Dendritic cell treated with granulocyte-macrophage colony-stimulating factor and Interleukin-4, amounts not matched to agents 40 ng/mL and 50 ng/mL, for 4 days (primary cell): ENCODE results near the gene NPTXR.
A peak's percentile ranks its signal among the peaks of the same experiment; 100 is the strongest.

Experiments used
- H3K27ac Mint-ChIP-seq: one replicate; pipeline ENCODE4 v1.8.0; 2022; ENCODE audit warnings: mild to moderate bottlenecking, mixed read lengths
- H3K27me3 Mint-ChIP-seq: one replicate; pipeline ENCODE4 v1.8.0; 2022; ENCODE audit warnings: mild to moderate bottlenecking, mixed read lengths
- H3K36me3 Mint-ChIP-seq: one replicate; pipeline ENCODE4 v1.8.0; 2022; ENCODE audit warnings: low read depth, mixed read lengths
- H3K4me1 Mint-ChIP-seq: one replicate; pipeline ENCODE4 v1.8.0; 2022; ENCODE audit warnings: low read depth, mixed read lengths
- H3K4me3 Mint-ChIP-seq: one replicate; pipeline ENCODE4 v1.8.0; 2022; ENCODE audit warnings: mild to moderate bottlenecking, moderate library complexity, mixed read lengths
- H3K9me3 Mint-ChIP-seq: one replicate; pipeline ENCODE4 v1.8.0; 2022; ENCODE audit warnings: mixed read lengths
- intact Hi-C: fragments of 100-400 bp; cut with micrococcal nuclease; formaldehyde crosslinking; loops from one replicate; pipeline ENCODE4 v1.15.0; 2022

Gene NPTXR

DNA sequence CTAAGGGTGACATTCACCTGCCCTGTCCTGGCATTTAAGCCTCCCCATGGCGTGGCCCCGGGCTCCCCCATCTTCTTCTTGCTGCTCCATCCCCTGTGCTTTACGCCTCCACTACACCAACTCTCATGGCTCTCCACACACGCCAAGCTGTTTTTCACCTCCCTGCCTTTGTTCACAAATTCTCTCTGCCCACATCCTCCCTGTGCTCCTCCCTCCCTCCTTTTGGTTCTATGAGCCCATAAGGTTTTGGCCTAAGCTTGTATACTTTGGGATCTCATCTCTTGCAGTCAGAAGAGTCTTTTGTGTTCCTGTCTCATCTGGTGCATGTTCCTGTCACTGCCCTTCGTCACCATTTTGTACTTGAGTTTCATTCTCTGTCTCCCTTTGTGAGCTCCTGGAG is 45.3 kb downstream of the NPTXR start:
- no peak overlapping the region for H3K27ac Mint-ChIP-seq
- H3K27me3 Mint-ChIP-seq, result peaks cover 56% of the 10 kb centered on the region
- no peak overlapping the region for H3K4me3 Mint-ChIP-seq

DNA sequence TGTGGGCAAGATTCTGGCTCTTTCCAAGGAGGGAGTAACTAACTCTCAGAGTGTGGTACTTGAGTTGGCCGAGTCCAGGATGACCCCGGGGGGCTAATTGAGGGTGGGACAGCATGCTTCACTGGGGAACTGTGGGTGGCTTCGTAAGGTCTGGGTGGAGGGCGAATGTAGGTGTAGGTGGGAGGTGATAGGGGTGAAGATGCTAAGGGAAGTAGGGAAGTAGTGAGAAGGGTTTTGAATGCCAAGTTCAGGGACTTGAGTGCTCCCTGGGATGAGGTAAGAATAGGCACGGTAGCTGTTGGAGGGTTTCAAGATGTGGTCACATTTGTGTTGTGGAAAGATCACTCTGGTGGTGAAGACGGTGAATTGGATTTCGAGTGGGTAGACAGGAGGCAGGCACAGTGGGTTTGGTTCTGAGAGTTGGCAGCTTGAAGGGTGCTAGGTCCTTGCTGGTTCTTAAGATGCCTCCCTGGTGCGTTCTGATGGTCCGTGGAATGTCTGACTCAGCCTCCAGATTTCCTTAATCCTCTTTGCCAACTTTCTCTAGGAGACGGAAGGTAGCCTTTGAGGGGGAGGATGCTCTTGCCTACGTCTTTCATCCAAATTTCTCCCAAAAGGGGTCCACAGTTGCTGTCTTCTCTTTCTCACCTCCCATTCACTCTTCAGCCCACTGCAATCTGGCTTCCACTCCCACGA is 47.4 kb downstream of the NPTXR start:
- Mint-ChIP-seq H3K9me3 (no peaks in the 10 kb centered on the region), H3K27me3 (peaks cover 41% of the 10 kb centered on the region), H3K4me1 (peaks cover 5% of the 10 kb centered on the region), H3K36me3 (no peaks in the 10 kb centered on the region), H3K4me3 (no peak overlapping the region), H3K27ac (no peak overlapping the region)
- intact Hi-C loops, result no loop called here

More for the DNA sequence above, 45.3 kb downstream of the NPTXR start:
- H3K4me1 Mint-ChIP-seq, result no peaks in the 10 kb centered on the region
- no peaks in the 10 kb centered on the region for H3K36me3 Mint-ChIP-seq
- intact Hi-C loops, result no loop called here
- H3K9me3 Mint-ChIP-seq, result no peaks in the 10 kb centered on the region

DNA sequence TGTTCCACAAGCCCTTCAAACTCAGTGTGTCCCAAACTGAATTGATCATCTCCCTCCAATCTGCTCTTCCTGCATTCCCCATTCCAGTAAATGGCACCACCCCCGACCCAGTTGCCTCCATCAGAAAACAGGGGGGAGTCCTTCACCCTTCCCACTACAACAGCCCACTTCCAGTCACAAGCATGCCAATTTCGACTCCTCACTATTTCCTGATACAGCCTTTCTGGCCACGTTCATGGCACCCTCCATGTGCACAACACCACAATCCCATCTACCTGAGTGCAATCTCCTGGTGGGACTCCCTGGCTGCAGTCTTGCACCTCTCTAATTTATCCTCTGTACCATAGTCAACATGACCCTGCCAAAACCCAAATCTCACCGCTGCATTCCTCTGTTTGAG is 48.3 kb downstream of the NPTXR start:
- Mint-ChIP-seq H3K36me3 (no peaks in the 10 kb centered on the region), H3K27ac (no peak overlapping the region), H3K4me3 (no peak overlapping the region), H3K4me1 (peaks cover 5% of the 10 kb centered on the region), H3K9me3 (no peaks in the 10 kb centered on the region), H3K27me3 (peaks cover 33% of the 10 kb centered on the region)
- intact Hi-C loops, result no loop called here

DNA sequence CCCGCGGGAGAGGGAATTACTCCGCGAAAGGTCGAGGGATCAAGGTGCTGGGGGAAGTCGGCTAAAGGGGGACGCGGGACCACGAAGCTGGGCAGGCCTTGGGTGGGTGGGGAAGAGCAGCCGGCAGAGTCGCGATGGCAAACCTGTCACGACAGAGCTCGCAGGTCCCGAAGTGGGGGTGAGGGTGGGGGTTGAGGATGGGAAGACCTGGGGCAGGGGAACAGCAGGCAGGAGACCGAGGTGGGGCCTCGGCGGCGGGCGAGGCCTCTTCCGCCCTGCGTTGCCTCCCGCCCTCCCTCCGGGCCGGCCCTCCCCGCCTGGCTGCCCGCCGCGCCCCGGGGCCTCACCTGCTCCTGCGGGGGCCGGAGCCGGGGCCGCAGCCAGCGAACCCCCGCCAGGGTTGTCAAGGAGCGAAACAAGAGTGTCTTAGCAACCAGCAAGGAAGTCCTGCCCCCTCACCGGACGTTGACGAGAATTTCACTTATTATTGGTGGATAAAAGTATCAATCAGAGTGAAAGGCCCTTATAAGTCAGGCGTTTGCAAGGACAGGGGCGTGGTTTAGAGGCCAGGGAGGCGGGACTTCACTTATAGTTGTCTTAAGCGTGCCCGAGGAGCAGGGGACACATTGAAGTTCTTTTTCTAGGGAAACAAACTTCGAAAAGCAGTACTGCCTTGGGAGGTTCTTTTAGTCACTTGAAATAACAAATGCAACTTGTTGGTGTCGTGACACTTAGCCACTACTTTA is 49.9 kb downstream of the NPTXR start, which contains the start of gene DNAL4:
DNAL4 (minus strand) TSS at position 423 of the 746 bp plus-strand sequence. CDS start 11,412 bp downstream, outside the sequence.
- no peaks in the 10 kb centered on the region for H3K9me3 Mint-ChIP-seq
- peaks cover 5% of the 10 kb centered on the region for H3K4me1 Mint-ChIP-seq
- peak within 1 kb of the TSS; percentile 71 for H3K4me3 Mint-ChIP-seq
- peaks cover 30% of the 10 kb centered on the region for H3K27me3 Mint-ChIP-seq
- peak within 1 kb of the TSS; percentile 57 for H3K27ac Mint-ChIP-seq
- intact Hi-C loops, result no loop called here
- no peaks in the 10 kb centered on the region for H3K36me3 Mint-ChIP-seq

DNA sequence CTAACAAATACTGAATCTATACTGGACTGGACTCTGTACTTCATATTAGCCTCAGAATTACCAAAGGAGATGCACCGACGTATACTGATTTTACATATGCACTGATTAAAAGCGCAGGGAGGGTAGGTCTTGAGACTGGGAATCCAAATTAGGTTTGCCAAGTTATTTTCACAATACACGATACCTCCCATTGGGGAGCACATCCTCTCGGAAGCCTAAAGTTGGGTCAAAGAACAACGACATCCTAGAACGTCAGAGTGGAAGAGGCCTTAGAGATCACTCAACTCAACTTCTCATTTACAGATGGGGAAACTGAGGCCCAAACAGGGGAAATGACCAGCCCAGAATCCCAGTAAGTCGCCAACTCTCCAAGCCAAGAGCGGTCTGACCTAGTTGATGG is 50.5 kb downstream of the NPTXR start:
- Mint-ChIP-seq H3K27ac (peak overlapping the region; percentile 57), H3K4me3 (peak overlapping the region; percentile 71), H3K36me3 (no peaks in the 10 kb centered on the region), H3K27me3 (peaks cover 25% of the 10 kb centered on the region), H3K4me1 (peaks cover 5% of the 10 kb centered on the region), H3K9me3 (no peaks in the 10 kb centered on the region)
- intact Hi-C loops, result no loop called here

DNA sequence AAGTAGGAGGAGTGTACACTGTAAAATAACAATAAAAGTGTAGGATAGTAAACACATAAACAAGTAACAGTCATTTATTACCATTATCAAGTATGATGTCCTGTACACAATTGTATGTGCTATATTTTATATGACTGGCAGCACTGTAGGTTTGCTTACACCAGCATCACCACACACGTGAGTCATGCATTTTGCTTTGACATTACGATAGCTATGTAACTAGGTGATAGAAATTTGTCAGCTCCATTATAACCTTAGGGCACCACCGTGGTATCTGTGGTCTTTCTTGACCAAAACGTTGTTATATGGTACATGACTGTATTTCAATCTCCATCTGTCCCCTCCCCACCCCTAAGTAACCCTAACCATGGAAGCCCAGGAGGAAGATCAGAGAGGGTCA is 51.0 kb downstream of the NPTXR start:
- Mint-ChIP-seq H3K4me3 (peak overlapping the region; percentile 71), H3K27ac (no peak overlapping the region), H3K36me3 (no peaks in the 10 kb centered on the region), H3K4me1 (peaks cover 10% of the 10 kb centered on the region), H3K27me3 (peaks cover 20% of the 10 kb centered on the region), H3K9me3 (no peaks in the 10 kb centered on the region)
- intact Hi-C loops, result no loop called here

DNA sequence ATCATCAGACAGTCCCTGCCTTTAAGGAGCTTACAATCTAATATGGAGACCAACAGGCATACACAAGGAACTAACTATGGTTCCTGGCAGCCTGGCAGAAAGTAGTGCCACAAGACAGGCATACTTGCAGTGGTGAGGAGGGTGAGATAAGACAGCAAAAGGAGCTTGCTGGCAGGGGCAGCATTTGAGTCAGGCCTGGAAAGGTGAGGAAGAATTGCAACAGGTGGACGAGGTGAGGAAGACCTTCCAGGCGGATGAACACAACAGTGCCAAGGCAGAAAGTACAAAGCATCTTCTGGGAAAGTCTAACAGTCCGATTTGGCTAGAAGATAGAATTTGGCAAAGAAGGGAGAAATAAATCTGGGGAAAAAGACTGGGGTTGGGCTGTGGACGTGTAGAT is 54.2 kb downstream of the NPTXR start:
- Mint-ChIP-seq H3K36me3 (no peaks in the 10 kb centered on the region), H3K27me3 (no peaks in the 10 kb centered on the region), H3K27ac (no peak overlapping the region), H3K4me3 (no peak overlapping the region), H3K9me3 (no peaks in the 10 kb centered on the region), H3K4me1 (peaks cover 10% of the 10 kb centered on the region)
- intact Hi-C loops, result no loop called here

DNA sequence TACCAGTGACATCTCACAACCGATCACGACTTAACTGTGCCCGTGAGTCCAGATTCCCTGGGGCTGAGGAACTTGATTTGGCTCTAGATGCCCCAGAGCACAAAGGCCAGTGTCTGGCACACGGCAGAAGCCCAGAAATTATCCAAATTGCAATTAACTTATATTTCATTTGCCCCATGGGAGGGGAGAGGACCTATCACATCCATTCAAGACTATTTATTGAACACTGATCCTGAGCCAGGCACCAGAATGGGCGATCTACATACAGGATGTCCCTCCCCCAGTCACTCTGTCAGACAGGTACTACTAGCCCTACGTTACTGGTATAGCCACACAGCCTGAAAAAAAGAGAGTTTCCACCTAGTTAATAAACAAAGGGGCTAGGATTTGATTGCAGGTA is 55.0 kb downstream of the NPTXR start:
- Mint-ChIP-seq H3K4me1 (peaks cover 10% of the 10 kb centered on the region), H3K27me3 (no peaks in the 10 kb centered on the region), H3K9me3 (no peaks in the 10 kb centered on the region), H3K27ac (no peak overlapping the region), H3K4me3 (no peak overlapping the region), H3K36me3 (no peaks in the 10 kb centered on the region)
- intact Hi-C loops, result no loop called here

DNA sequence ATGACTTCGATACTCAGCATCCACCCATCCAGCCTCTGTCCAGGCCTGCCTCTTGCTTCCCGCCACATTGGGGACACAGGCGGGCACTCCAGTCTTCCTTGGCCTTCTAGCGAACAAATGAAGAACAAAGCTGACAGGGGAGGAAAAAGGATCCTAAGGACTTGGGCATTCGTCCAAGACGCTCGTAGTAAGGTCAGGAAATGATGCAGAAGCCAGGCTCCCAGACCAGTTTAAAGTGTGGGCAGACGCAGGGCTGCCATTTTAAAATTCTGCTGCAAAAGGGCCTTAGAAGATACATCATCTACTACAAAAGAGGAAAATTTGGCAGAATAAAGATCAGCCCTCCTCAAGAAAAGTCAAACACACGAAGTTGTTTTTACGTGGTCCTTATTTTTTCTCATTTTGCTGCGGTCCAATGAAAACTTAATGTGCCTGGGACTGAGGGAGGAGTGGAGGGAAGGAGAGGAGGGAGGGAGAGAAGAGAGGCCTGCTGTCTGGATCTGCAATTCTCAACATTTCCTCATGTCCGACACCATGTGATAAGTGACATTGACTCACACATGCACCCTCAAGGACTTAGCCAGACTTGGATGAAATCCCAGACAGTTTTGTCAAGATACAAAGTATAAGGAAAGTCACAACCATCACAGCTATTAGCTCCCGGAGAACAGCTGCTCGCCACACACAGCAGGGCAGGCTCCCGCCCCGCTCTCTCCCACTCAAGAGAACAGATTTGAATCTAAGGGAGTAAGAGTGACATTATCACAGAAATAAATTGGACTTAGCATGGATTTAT is 55.6 kb downstream of the NPTXR start:
- H3K4me1 Mint-ChIP-seq, result peaks cover 13% of the 10 kb centered on the region
- H3K27me3 Mint-ChIP-seq, result no peaks in the 10 kb centered on the region
- no peaks in the 10 kb centered on the region for H3K9me3 Mint-ChIP-seq
- H3K27ac Mint-ChIP-seq, result no peak overlapping the region
- intact Hi-C loops, result no loop called here
- H3K36me3 Mint-ChIP-seq, result no peaks in the 10 kb centered on the region
- H3K4me3 Mint-ChIP-seq, result no peak overlapping the region

DNA sequence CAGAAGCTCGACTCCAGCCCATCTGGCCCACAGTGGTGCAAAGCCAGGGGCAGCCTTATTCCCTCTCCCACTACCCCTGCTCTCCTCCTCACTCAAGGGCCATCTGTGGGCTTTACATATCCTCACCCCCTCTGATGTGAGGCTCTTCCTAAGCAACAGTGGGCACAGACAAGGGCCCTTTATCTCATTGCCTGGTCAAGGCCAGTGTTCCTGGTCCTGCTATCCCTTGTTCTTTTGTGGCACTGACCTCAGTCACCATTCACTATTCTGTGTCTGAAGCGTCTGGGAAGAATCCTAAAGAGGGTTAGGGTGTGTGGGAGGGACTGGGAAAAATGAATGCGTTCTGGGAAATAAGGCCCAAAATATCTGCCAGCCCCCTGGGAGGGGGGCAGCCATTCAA is 57.2 kb downstream of the NPTXR start:
- Mint-ChIP-seq H3K27ac (no peak overlapping the region), H3K4me3 (no peak overlapping the region), H3K27me3 (no peaks in the 10 kb centered on the region), H3K36me3 (peaks cover 8% of the 10 kb centered on the region), H3K4me1 (peaks cover 26% of the 10 kb centered on the region), H3K9me3 (no peaks in the 10 kb centered on the region)
- intact Hi-C loops, result no loop called here

DNA sequence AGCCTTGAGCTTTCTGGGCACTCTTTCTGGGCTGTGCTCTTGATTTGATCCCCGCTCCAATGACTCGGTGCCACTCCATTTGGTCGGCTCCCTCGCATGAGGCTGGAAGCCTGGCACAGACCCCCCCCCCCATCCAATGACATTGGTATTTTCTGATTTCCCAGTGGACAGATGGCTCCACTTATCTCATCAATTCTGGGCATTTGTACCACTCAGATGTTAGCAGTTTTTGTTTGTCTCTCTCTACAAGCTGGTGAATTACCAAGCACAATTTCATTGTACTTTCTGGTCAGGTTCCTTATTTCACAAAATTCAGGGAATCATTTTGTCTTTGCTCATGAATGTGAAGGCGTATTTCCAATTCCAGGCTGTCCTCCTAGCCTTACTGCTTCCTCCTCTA is 59.0 kb downstream of the NPTXR start:
- no peak overlapping the region for H3K4me3 Mint-ChIP-seq
- peaks cover 26% of the 10 kb centered on the region for H3K36me3 Mint-ChIP-seq
- intact Hi-C loops, result no loop called here
- H3K4me1 Mint-ChIP-seq, result peaks cover 28% of the 10 kb centered on the region
- H3K9me3 Mint-ChIP-seq, result no peaks in the 10 kb centered on the region
- H3K27ac Mint-ChIP-seq, result no peak overlapping the region
- no peaks in the 10 kb centered on the region for H3K27me3 Mint-ChIP-seq

DNA sequence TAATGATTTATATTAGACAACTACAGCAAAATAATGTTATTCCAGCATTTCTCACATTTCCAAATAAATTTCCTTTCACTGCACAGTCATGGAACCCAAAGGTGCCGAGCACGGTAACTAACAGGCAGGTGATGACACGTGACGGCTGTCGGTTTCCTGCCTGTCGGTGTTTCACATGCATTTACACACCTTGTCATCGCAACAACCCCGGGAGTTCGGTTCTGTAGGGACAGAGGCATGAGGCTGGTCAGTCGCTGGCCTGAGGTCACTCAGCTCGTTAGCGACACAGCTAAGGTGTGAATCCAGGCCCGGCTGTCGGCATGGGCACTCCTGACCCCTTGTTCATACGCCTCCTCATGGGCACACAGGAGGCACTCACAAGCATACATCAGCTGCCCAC is 59.8 kb downstream of the NPTXR start:
- H3K9me3 Mint-ChIP-seq, result no peaks in the 10 kb centered on the region
- intact Hi-C loops, result no loop called here
- H3K4me3 Mint-ChIP-seq, result no peak overlapping the region
- H3K27me3 Mint-ChIP-seq, result no peaks in the 10 kb centered on the region
- H3K4me1 Mint-ChIP-seq, result peaks cover 28% of the 10 kb centered on the region
- peaks cover 34% of the 10 kb centered on the region for H3K36me3 Mint-ChIP-seq
- no peak overlapping the region for H3K27ac Mint-ChIP-seq

DNA sequence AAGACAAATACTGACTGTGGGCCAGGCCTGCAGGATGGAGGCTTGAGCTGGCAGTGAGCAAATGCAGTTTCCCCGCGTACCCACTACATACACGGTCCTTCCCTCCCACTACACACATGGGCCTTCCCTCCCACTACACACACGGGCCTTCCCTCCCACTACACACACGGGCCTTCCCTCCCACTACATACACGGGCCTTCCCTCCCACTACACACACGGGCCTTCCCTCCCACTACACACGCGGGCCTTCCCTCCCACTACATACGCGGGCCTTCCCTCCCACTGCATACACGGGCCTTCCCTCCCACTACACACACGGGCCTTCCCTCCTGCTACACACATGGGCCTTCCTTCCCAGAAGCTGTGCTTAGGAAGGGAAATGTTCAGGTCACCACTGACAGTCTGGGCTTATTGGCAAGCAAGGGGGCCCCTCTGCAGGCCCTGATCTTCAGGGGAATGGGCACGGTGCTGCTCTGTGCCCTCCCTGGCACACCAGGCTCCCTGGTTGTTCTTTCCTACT is 60.7 kb downstream of the NPTXR start:
- Mint-ChIP-seq H3K9me3 (no peaks in the 10 kb centered on the region), H3K36me3 (peaks cover 43% of the 10 kb centered on the region), H3K27ac (no peak overlapping the region), H3K27me3 (no peaks in the 10 kb centered on the region), H3K4me3 (no peak overlapping the region), H3K4me1 (peaks cover 26% of the 10 kb centered on the region)
- intact Hi-C loops, result no loop called here
